ENCODE data around the gene DBN1. TPM values are rescaled to one million over a fixed set of nuclear protein-coding genes. Genes with fewer than 3 reads are reported as not detected.

Gene DBN1
- total RNA-seq, 1 experiment from 2014 or later = 144 TPM

DNA sequence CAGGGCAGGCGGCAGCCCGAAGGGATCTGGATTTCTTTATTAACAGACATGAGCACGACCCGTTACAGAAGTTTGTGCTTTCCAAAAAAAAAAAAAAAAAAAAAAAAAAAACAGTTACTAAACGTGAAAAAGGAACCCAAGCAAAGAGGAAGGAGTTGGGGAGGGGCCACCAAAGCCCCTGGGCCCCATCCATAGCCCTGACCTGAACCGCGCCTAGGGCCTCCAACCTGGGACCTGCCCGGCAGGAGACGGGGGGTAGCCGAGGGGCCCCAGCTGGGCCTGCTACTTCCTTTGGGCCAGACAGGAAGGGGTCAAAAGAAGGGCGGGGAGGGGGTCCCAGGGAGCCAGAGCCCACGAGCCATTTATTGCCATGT is 16.9 kb downstream of the DBN1 start:
- DNase-seq = no peak
- intact Hi-C loops (cut with micrococcal nuclease; ENCODE audit: unreplicated experiment) = loop anchor here (1.0 to 2.0 kb wide), 2 partner anchors 16 to 41 kb away; partner anchors contain the start of genes DBN1 and PDLIM7
- Mint-ChIP-seq H3K4me3 (ENCODE audit: unreplicated experiment) (peak overlapping the region; percentile 77), H3K27ac (ENCODE audit: unreplicated experiment) (peak overlapping the region; percentile 87), H3K27me3 (ENCODE audit: insufficient read depth, unreplicated experiment) (no peaks in the 10 kb centered on the region), H3K9me3 (ENCODE audit: unreplicated experiment) (no peaks in the 10 kb centered on the region), H3K36me3 (ENCODE audit: insufficient read depth, unreplicated experiment) (peaks cover 82% of the 10 kb centered on the region), H3K4me1 (ENCODE audit: low read depth, unreplicated experiment) (peaks cover 11% of the 10 kb centered on the region)
- peaks cover 7% of the 10 kb centered on the region; the same call in 1 of the 2 replicates for H3K4me1 ChIP-seq
- no peak overlapping the region for H3K4me3 ChIP-seq (ENCODE audit: low read depth, low read length)
- TF ChIP-seq CTCF (IDR thresholded peaks at IDR 0.05; ENCODE audit: insufficient read depth in 1 of 2, low read depth in 1 of 2, low read length in 1 of 2, severe bottlenecking in 1 of 2, unreplicated experiment in 1 of 2) = no peak
- H3K36me3 ChIP-seq (ENCODE audit: control insufficient read depth, insufficient read depth, low read length) = peaks cover 1% of the 10 kb centered on the region; the same call in 1 of the 2 replicates
- H3K9me3 ChIP-seq = no peaks in the 10 kb centered on the region
- ChIA-PET POLR2A (no interaction called here), CTCF (interaction anchor here (1.3 to 1.6 kb wide), 3 partner anchors 30 to 53 kb away, joined by 3 to 27 read pairs (median 7); partner anchors contain the start of gene GRK6)
- H3K27me3 ChIP-seq (replicated peaks; ENCODE audit: control insufficient read depth, insufficient read depth, low read length) = no peaks in the 10 kb centered on the region
- BruUV-seq (replicated peaks) = no TSS peak

GRCh38 chr5:177455661-177456590 is 17.5 kb downstream of the DBN1 start:
- no peaks in the 10 kb centered on the region; the same call in 1 of the 2 replicates for H3K36me3 ChIP-seq (ENCODE audit: control insufficient read depth, insufficient read depth, low read length)
- H3K4me3 ChIP-seq (ENCODE audit: low read depth, low read length) = peak overlapping the region; percentile 92
- Mint-ChIP-seq H3K27me3 (ENCODE audit: insufficient read depth, unreplicated experiment) (no peaks in the 10 kb centered on the region), H3K27ac (ENCODE audit: unreplicated experiment) (peak overlapping the region; percentile 87), H3K4me1 (ENCODE audit: low read depth, unreplicated experiment) (peaks cover 7% of the 10 kb centered on the region), H3K36me3 (ENCODE audit: insufficient read depth, unreplicated experiment) (peaks cover 76% of the 10 kb centered on the region), H3K9me3 (ENCODE audit: unreplicated experiment) (no peaks in the 10 kb centered on the region), H3K4me3 (ENCODE audit: unreplicated experiment) (peak overlapping the region; percentile 77)
- peak; percentile 96 to 100 for TF ChIP-seq CTCF (IDR thresholded peaks at IDR 0.05; ENCODE audit: insufficient read depth in 1 of 2, low read depth in 1 of 2, low read length in 1 of 2, severe bottlenecking in 1 of 2, unreplicated experiment in 1 of 2)
- CTCF ChIA-PET = interaction anchor here (0.6 to 6.5 kb wide), 22 partner anchors 11 to 696 kb away, joined by 3 to 110 read pairs (median 8); partner anchors contain the start of genes F12, FGFR4, GRK6 and LMAN2
- H3K27me3 ChIP-seq (replicated peaks; ENCODE audit: control insufficient read depth, insufficient read depth, low read length) = no peaks in the 10 kb centered on the region
- intact Hi-C loops (cut with micrococcal nuclease; ENCODE audit: unreplicated experiment) = loop anchor here (1.0 to 2.0 kb wide), 3 partner anchors 17 to 143 kb away; partner anchors contain the start of genes DBN1 and PDLIM7
- H3K4me1 ChIP-seq = peaks cover 7% of the 10 kb centered on the region; the same call in 1 of the 2 replicates
- POLR2A ChIA-PET = interaction anchor here (1.0 to 2.4 kb wide), 4 partner anchors 18 to 146 kb away, joined by 3 to 21 read pairs (median 7); partner anchors contain the start of gene GRK6
- BruUV-seq (replicated peaks) = TSS peak; percentile 94
- peak; percentile 94 for DNase-seq
- no peaks in the 10 kb centered on the region for H3K9me3 ChIP-seq

GRCh38 chr5:177455036-177455660 is 18.3 kb downstream of the DBN1 start:
- peak; percentile 85 to 87 for TF ChIP-seq CTCF (IDR thresholded peaks at IDR 0.05; ENCODE audit: insufficient read depth in 1 of 2, low read depth in 1 of 2, low read length in 1 of 2, severe bottlenecking in 1 of 2, unreplicated experiment in 1 of 2)
- H3K27me3 ChIP-seq (replicated peaks; ENCODE audit: control insufficient read depth, insufficient read depth, low read length) = no peaks in the 10 kb centered on the region
- Mint-ChIP-seq H3K4me3 (ENCODE audit: unreplicated experiment) (peak overlapping the region; percentile 77), H3K9me3 (ENCODE audit: unreplicated experiment) (no peaks in the 10 kb centered on the region), H3K36me3 (ENCODE audit: insufficient read depth, unreplicated experiment) (peaks cover 69% of the 10 kb centered on the region), H3K4me1 (ENCODE audit: low read depth, unreplicated experiment) (peaks cover 7% of the 10 kb centered on the region), H3K27ac (ENCODE audit: unreplicated experiment) (peak overlapping the region; percentile 87), H3K27me3 (ENCODE audit: insufficient read depth, unreplicated experiment) (no peaks in the 10 kb centered on the region)
- peak overlapping the region; percentile 92 for H3K4me3 ChIP-seq (ENCODE audit: low read depth, low read length)
- no TSS peak for BruUV-seq (replicated peaks)
- H3K4me1 ChIP-seq = peaks cover 7% of the 10 kb centered on the region; the same call in 1 of the 2 replicates
- H3K9me3 ChIP-seq = no peaks in the 10 kb centered on the region
- H3K36me3 ChIP-seq (ENCODE audit: control insufficient read depth, insufficient read depth, low read length) = no peaks in the 10 kb centered on the region; the same call in 1 of the 2 replicates
- CTCF ChIA-PET = interaction anchor here (0.5 to 6.5 kb wide), 26 partner anchors 10 to 697 kb away, joined by 3 to 110 read pairs (median 6); partner anchors contain the start of genes F12, FGFR4, GRK6 and LMAN2
- DNase-seq = peak; percentile 92 to 97
- intact Hi-C loops (cut with micrococcal nuclease; ENCODE audit: unreplicated experiment) = loop anchor here (2.0 kb wide), 1 partner anchor 142 kb away; no protein-coding TSS in a partner anchor
- POLR2A ChIA-PET = interaction anchor here (0.6 to 2.4 kb wide), 7 partner anchors 18 to 371 kb away, joined by 3 to 21 read pairs (median 5); partner anchors contain the start of genes GRK6 and PDLIM7

All from Caco-2 (cell line).